ENCODE measurements around the gene GPAT3. TPM values are rescaled to one million over a fixed set of nuclear protein-coding genes. Genes with fewer than 3 reads are reported as not detected.
A peak's percentile ranks its signal among the peaks of the same experiment; 100 is the strongest.

The GPAT3 gene
- total and polyA plus RNA-seq, 9 donors, result 9.0 to 23.2 (median 14.9) TPM

GRCh38 chr4:83639849-83640493 lies 104.1 kb downstream of the GPAT3 start:
- TF ChIP-seq POLR2A (IDR thresholded peaks at IDR 0.05) (no peak), EP300 (IDR thresholded peaks at IDR 0.05) (no peak)
- TF ChIP-seq, protein P1, sequence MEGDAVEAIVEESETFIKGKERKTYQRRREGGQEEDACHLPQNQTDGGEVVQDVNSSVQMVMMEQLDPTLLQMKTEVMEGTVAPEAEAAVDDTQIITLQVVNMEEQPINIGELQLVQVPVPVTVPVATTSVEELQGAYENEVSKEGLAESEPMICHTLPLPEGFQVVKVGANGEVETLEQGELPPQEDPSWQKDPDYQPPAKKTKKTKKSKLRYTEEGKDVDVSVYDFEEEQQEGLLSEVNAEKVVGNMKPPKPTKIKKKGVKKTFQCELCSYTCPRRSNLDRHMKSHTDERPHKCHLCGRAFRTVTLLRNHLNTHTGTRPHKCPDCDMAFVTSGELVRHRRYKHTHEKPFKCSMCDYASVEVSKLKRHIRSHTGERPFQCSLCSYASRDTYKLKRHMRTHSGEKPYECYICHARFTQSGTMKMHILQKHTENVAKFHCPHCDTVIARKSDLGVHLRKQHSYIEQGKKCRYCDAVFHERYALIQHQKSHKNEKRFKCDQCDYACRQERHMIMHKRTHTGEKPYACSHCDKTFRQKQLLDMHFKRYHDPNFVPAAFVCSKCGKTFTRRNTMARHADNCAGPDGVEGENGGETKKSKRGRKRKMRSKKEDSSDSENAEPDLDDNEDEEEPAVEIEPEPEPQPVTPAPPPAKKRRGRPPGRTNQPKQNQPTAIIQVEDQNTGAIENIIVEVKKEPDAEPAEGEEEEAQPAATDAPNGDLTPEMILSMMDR (IDR thresholded peaks at IDR 0.05), result peak; percentile 49 to 81 (median 78)
- H3K27ac ChIP-seq, result no peak overlapping the region
- H3K4me3 ChIP-seq, result no peak overlapping the region
- no peaks in the 10 kb centered on the region for H3K36me3 ChIP-seq
- H3K9me3 ChIP-seq, result no peaks in the 10 kb centered on the region
- intact Hi-C loops (cut with DNase I), result loop anchor here in 3 of 4 donors (5.0 to 10.0 kb wide), 4 partner anchors 125 to 865 kb away; partner anchors contain the start of gene COQ2 (in 1 of the 3)
- H3K27me3 ChIP-seq, result no peaks in the 10 kb centered on the region
- peaks cover 3% of the 10 kb centered on the region for H3K4me1 ChIP-seq (ENCODE audit: insufficient read depth)
- 16 to 17% (median 16%) methylated on average over 5 of the region's 5 CpGs for WGBS, 3 donors
- DNase-seq, result peak in 3 of 5 donors; percentile 23 to 71 (median 44)

DNA sequence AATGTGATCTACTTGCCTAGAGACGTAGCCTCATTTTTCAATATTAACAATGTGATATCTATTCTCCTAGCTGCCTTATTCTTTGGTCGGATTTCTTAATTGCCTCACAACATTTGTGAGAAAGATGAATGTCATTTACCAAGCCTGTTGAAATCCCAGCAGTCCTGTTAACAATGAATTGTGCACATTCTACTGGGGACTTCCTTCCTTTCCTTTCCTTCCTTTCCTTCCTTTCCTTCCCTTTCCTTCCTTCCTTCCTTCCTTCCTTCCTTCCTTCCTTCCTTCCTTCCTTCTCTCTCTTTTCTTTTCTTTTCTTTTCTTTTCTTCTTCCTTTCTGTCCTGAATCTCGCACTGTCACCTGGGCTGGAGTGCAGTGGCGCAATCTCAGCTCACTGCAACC lies 107.1 kb downstream of the GPAT3 start:
- WGBS, 3 donors, result 78 to 88% (median 80%) methylated on average over 4 of the region's 4 CpGs
- no peaks in the 10 kb centered on the region for H3K27me3 ChIP-seq
- no peaks in the 10 kb centered on the region for H3K36me3 ChIP-seq
- no peaks in the 10 kb centered on the region for H3K9me3 ChIP-seq
- H3K4me1 ChIP-seq (ENCODE audit: insufficient read depth), result no peaks in the 10 kb centered on the region
- TF ChIP-seq, protein P1 (IDR thresholded peaks at IDR 0.05), result no peak
- TF ChIP-seq POLR2A (IDR thresholded peaks at IDR 0.05) (no peak), EP300 (IDR thresholded peaks at IDR 0.05) (no peak)
- intact Hi-C loops (cut with DNase I), result loop anchor here in 1 of 4 donors (10.0 kb wide), 1 partner anchor 862 kb away; no protein-coding TSS in a partner anchor
- no peak for DNase-seq
- no peak overlapping the region for H3K27ac ChIP-seq
- H3K4me3 ChIP-seq, result no peak overlapping the region

DNA sequence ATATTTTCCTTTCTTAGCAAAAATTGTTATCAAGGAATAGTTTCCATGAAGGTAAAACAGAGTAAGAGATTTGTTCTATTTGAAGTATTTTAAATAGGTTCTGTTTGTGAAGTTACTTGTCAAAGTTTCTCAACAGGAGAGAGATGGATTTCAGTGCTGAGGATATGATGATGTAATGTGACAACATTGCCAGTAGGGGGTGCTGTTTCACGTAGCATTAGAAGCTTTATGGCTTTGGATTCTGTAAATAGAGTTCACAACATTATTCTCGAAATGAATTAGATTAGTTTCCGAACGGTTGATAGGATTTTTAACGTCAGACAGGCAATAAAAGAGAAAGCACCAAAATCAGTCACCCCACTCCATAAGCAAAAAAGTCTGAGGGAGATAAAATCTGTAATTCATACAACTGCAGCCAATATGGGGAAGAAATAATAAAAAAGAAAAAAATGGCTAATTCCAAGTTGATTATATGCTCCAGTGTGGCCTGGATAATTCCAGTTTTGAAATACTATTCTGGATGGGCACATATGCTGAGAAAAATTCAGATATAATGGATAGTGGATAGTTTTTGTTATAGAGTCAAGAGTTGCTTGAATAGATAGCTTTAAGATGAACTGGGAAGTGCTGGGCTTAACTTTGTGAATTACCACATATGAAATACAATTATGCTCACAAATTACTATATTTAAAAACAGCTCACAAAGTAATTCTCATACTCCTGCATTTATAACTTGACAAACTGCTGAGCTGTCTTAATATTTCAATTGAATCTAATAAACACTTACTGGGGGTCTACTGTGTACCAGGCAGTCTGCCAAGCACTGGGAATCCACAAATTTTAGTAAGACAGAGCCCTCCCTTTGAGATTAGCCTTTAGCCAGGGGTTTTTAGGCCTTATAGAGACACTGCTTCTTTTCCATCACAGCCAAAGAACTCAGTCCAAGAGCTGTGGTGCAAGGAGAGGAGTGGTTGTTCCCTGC lies 109.1 kb downstream of the GPAT3 start:
- DNase-seq, result no peak
- no peak overlapping the region for H3K27ac ChIP-seq
- no peaks in the 10 kb centered on the region for H3K36me3 ChIP-seq
- TF ChIP-seq, protein P1 (IDR thresholded peaks at IDR 0.05), result peak; percentile 69 to 79 (median 73)
- no peak for TF ChIP-seq POLR2A (IDR thresholded peaks at IDR 0.05)
- no peak for TF ChIP-seq EP300 (IDR thresholded peaks at IDR 0.05)
- WGBS, 3 donors, result 1% methylated on average over 5 of the region's 5 CpGs
- H3K4me3 ChIP-seq, result no peak overlapping the region
- H3K4me1 ChIP-seq (ENCODE audit: insufficient read depth), result no peaks in the 10 kb centered on the region
- intact Hi-C loops (cut with DNase I), result loop anchor here in 1 of 4 donors (10.0 kb wide), 1 partner anchor 860 kb away; no protein-coding TSS in a partner anchor
- H3K9me3 ChIP-seq, result no peaks in the 10 kb centered on the region
- H3K27me3 ChIP-seq, result no peaks in the 10 kb centered on the region

DNA sequence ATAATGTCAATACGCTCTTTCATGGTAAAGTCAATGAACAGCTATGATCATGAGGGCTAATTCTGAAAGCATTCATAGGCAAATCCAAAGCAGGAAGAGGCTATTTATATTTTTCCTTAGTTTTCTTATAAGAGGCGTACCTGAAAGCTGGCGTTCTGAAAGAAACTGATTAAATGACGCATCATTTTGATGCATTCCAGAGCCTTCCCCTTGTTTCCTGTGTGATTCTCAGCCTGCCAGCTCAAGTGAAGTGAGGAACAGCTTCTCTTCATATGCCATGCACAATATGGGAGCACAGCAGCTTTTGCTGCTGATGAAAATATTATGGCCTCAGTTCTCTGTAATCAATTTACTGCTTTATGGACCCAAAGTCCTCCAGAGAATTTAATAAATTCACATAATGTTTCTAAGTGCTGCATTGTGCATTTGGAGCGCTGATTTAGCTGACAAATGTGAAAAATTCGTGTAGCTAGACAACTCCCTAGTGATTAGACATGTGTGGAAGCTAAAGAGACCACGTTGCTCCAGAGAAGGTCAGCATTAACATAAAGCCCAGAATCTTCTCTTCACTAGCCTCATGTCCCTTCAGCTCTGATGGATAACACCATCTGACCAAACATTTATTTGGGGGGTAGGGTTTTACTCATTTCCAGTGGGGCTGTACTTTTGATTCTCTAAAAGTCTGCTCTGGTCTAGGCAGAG lies 110.8 kb downstream of the GPAT3 start:
- intact Hi-C loops (cut with DNase I), result loop anchor here in 1 of 4 donors (10.0 kb wide), 1 partner anchor 858 kb away; no protein-coding TSS in a partner anchor

More for the DNA sequence above, 110.8 kb downstream of the GPAT3 start:
- TF ChIP-seq EP300 (IDR thresholded peaks at IDR 0.05), result no peak
- TF ChIP-seq, protein P1 (IDR thresholded peaks at IDR 0.05), result no peak
- no peak for TF ChIP-seq POLR2A (IDR thresholded peaks at IDR 0.05)
- H3K4me3 ChIP-seq, result no peak overlapping the region
- 60 to 64% (median 63%) methylated on average over 7 of the region's 7 CpGs for WGBS, 3 donors
- no peak for DNase-seq
- no peak overlapping the region for H3K27ac ChIP-seq
- H3K27me3 ChIP-seq, result no peaks in the 10 kb centered on the region
- H3K36me3 ChIP-seq, result no peaks in the 10 kb centered on the region
- H3K9me3 ChIP-seq, result no peaks in the 10 kb centered on the region
- H3K4me1 ChIP-seq (ENCODE audit: insufficient read depth), result no peaks in the 10 kb centered on the region
